Pancreas (tissue), 10 donors: Measurements from ENCODE around the gene PCBP2. TPM values are rescaled to one million over a fixed set of nuclear protein-coding genes. Genes with fewer than 3 reads are reported as not detected.

Experiments used
- ATAC-seq, 4 donors: fragments of 200-7000 bp; cut with Tn5 transposase; one replicate each; pipeline versions ENCODE4 v1.8.0 to v1.9.1; 2020; ENCODE audit warnings: mild to moderate bottlenecking in 4 of 4, moderate library complexity in 4 of 4
- DNase-seq, 6 donors: peaks; one replicate each; pipeline ENCODE4 v3.0.0-alpha.2; 2020
- FAIRE-seq: peaks from 2 replicates; lab custom pipeline; 2012; peaks lifted over from hg19 to GRCh38; lab: Jason Lieb, UNC
- H3K27ac ChIP-seq, 4 donors: fragments of 200-600 bp; sonication (generic); 1 replicate in 3 of 4; 2 replicates in 1 of 4; pipeline versions ENCODE4 v1.5.0 to v1.8.0; 2020
- H3K27me3 ChIP-seq, 4 donors: fragments of 200-600 bp; one replicate each; pipeline ENCODE4 v1.8.0; 2021
- H3K36me3 ChIP-seq, 3 donors: fragments of 200-600 bp; sonication (generic) in 1 of 3; one replicate each; pipeline versions ENCODE4 v1.5.0 to v1.8.0; 2020 to 2021
- H3K4me1 ChIP-seq, 3 donors: fragments of 200-600 bp; one replicate each; pipeline ENCODE4 v1.8.0; 2021
- H3K4me3 ChIP-seq, 4 donors: fragments of 200-600 bp; sonication (generic) in 2 of 4; one replicate each; pipeline versions ENCODE4 v1.5.0 to v1.8.0; 2020 to 2021
- H3K9me3 ChIP-seq, 4 donors: fragments of 200-600 bp; one replicate each; pipeline ENCODE4 v1.8.0; 2021
- WGBS, 2 donors: extraction: QIAGEN DNeasy Blood & Tissue Kit; methylation state at CpG; one replicate each; pipeline ENCODE4 v1.1.7; 2013; 5-methylcytosine and 5-hydroxymethylcytosine counted together
- intact Hi-C, 3 donors: fragments of 100-400 bp; cut with DNase I; formaldehyde crosslinking; loops; one replicate each; pipeline versions ENCODE4 v1.11.1 to v1.14.2; 2022
- polyA plus RNA-seq, 2 donors: library from polyadenylated mRNA; stranded (reverse); fragments of 200-250 nt; gene quantifications; one replicate each; pipeline ENCODE4 v1.2.3, GENCODE V29; 2013
- total RNA-seq, 6 donors: library from RNA; stranded (reverse); fragmentation: NEBNext Ultra II Directional in 4 of 6; extraction: Animal tissue kit (Norgen Biotek cat#: 25700) in 4 of 6; gene quantifications; one replicate each; pipeline versions ENCODE4 v1.2.1 to v1.2.4, GENCODE V29; 2021 to 2023
- TF ChIP-seq, protein P1 (sequence below), 4 donors: fragments of 200-600 bp; sonication (generic) in 3 of 4; IDR thresholded peaks; one replicate each; pipeline versions ENCODE4 v1.5.0 to v1.8.0; 2021; ENCODE audit warnings: antibody characterized with exemption in 4 of 4
- donor health status: healthy with polysubstance abuse.
- donor health status: DM: no; HTN: no; CAD: no; lungs with moderate emphysema.
- donor health status: DM: no; HTN: no; CAD: no.
- donor health status: control.
- donor health status: control.
- donor health status: Bipolar disorder and iron deficiency.
- donor health status: DM: yes; HTN: yes; CAD: no.
- donor health status: DM: no; HTN: no; CAD: no.
- donor health status: DM: no; HTN: no; CAD: no.
- donor health status: DM: yes; HTN: yes; CAD: no.

PCBP2 gene
- total and polyA plus RNA-seq, 8 donors: 266 to 608 (median 467) TPM

- no peaks in the 10 kb centered on the region for H3K27me3 ChIP-seq
- H3K27ac ChIP-seq: no peak overlapping the region
- peaks cover 17 to 53% (median 36%) of the 10 kb centered on the region in 3 donors for H3K36me3 ChIP-seq
- H3K9me3 ChIP-seq: no peaks in the 10 kb centered on the region
- intact Hi-C loops: no loop called here
- peaks cover 7 to 15% (median 10%) of the 10 kb centered on the region in 3 donors for H3K4me1 ChIP-seq
- DNase-seq (no peak), ATAC-seq (no peak), FAIRE-seq (no peak)
- H3K4me3 ChIP-seq: no peak overlapping the region
- whole genome bisulfite sequencing, 2 donors: 39 to 43% methylated on average over 3 of the region's 3 CpGs
- TF ChIP-seq, protein P1, sequence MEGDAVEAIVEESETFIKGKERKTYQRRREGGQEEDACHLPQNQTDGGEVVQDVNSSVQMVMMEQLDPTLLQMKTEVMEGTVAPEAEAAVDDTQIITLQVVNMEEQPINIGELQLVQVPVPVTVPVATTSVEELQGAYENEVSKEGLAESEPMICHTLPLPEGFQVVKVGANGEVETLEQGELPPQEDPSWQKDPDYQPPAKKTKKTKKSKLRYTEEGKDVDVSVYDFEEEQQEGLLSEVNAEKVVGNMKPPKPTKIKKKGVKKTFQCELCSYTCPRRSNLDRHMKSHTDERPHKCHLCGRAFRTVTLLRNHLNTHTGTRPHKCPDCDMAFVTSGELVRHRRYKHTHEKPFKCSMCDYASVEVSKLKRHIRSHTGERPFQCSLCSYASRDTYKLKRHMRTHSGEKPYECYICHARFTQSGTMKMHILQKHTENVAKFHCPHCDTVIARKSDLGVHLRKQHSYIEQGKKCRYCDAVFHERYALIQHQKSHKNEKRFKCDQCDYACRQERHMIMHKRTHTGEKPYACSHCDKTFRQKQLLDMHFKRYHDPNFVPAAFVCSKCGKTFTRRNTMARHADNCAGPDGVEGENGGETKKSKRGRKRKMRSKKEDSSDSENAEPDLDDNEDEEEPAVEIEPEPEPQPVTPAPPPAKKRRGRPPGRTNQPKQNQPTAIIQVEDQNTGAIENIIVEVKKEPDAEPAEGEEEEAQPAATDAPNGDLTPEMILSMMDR (IDR thresholded peaks at IDR 0.05): no peak
Measured at GRCh38 chr12:53454707-53455106, 2.8 kb downstream of the PCBP2 start.

DNA sequence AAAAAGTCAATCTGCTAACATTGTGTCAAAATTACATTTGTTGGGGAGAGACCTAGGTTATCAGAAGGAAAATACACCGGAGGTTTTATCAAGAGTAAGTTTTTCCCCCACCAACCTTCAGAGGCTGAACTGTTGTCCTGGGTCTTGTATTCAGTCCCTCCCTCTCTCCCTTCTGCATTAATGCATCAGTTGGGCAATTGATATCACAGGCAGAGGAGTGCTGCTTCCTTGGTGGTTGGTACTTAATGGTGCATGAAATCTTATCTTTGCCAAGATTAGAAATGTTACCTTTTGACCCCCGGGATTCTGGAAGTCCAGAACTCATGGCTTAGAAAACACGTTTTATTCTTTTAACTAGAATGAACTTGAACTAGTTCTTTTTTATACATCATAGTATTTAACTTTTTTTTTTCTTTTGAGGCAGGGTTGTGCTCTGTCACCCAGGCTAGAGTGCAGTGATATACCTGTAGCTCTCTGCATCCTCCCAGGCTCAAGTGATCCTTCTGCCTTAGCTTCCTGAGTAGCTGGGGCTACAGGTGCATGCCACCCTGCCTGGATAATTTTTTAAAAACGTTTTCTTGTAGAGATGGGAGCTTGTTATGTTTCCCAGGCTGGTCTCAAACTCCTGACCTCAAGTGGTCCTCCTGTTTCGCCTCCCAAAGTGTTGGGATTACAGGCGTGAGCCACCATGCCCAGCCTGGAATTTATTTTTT lies 4.9 kb downstream of the PCBP2 start:
- H3K27me3 ChIP-seq: no peaks in the 10 kb centered on the region
- H3K36me3 ChIP-seq: peaks cover 28 to 74% (median 54%) of the 10 kb centered on the region in 3 donors
- no peak overlapping the region for H3K27ac ChIP-seq
- FAIRE-seq: no peak
- DNase-seq: no peak
- H3K4me3 ChIP-seq: no peak overlapping the region
- ATAC-seq: no peak
- 47 to 49% methylated on average over 6 of the region's 6 CpGs for WGBS, 2 donors
- no peaks in the 10 kb centered on the region for H3K9me3 ChIP-seq
- TF ChIP-seq, protein P1 (IDR thresholded peaks at IDR 0.05): no peak
- H3K4me1 ChIP-seq: peaks cover 7 to 15% (median 10%) of the 10 kb centered on the region in 3 donors
- intact Hi-C loops: no loop called here

DNA sequence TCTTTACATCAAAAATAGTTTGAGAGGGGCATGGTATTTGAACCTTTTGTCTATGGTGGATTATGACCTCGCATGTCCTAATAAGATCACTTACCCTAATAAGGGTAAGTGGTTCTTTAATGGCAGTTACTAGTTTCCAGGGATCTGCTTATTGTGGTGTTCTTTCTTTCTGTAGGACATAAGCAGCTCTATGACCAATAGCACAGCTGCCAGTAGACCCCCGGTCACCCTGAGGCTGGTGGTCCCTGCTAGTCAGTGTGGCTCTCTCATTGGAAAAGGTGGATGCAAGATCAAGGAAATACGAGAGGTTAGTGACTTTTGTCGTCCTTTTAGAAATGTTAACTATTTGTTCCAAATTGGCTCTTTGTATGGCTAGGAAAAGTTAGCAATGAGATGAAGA lies 7.2 kb downstream of the PCBP2 start:
- intact Hi-C loops: no loop called here
- ATAC-seq: no peak
- Histone ChIP-seq H3K27ac (no peak overlapping the region), H3K9me3 (no peaks in the 10 kb centered on the region), H3K36me3 (peaks cover 34 to 97% (median 73%) of the 10 kb centered on the region in 3 donors), H3K27me3 (no peaks in the 10 kb centered on the region), H3K4me1 (peaks cover 0 to 6% (median 2%) of the 10 kb centered on the region in 3 donors), H3K4me3 (no peak overlapping the region)
- no peak for FAIRE-seq
- DNase-seq: no peak
- 69% methylated on average over 4 of the region's 4 CpGs for WGBS, 2 donors
- TF ChIP-seq, protein P1 (IDR thresholded peaks at IDR 0.05): no peak

GRCh38 chr12:53461059-53461458 lies 9.2 kb downstream of the PCBP2 start:
- whole genome bisulfite sequencing, 2 donors: 73 to 75% methylated on average over 3 of the region's 3 CpGs
- DNase-seq (no peak), ATAC-seq (no peak), FAIRE-seq (no peak)
- H3K27ac ChIP-seq: no peak overlapping the region
- H3K9me3 ChIP-seq: no peaks in the 10 kb centered on the region
- H3K4me1 ChIP-seq: no peaks in the 10 kb centered on the region
- intact Hi-C loops: loop anchor here in 1 of 3 donors (10.0 kb wide), 1 partner anchor 436 kb away; no protein-coding TSS in a partner anchor
- no peak overlapping the region for H3K4me3 ChIP-seq
- peaks cover 35 to 100% (median 82%) of the 10 kb centered on the region in 3 donors for H3K36me3 ChIP-seq
- H3K27me3 ChIP-seq: no peaks in the 10 kb centered on the region
- TF ChIP-seq, protein P1 (IDR thresholded peaks at IDR 0.05): no peak

DNA sequence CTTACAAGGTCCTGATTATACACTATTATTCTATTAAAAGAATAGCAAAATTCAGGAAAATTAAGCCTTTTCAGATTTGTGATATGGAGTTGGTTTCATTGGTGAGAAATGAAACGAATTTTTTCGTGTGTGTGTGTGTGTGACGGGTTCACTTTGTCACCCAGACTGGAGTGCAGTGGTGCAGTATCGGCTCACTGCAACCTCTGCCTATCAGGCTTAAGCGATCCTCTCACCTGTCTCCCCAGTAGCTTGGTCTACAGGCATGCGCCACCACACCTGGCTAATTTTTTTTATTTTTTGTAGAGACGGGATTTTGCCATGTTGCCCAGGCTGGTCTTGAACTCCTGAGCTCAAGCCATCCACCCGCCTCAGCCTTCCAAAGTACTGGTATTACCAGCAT lies 9.7 kb downstream of the PCBP2 start:
- no peaks in the 10 kb centered on the region for H3K9me3 ChIP-seq
- ATAC-seq: no peak
- intact Hi-C loops: loop anchor here in 1 of 3 donors (10.0 kb wide), 1 partner anchor 437 kb away; no protein-coding TSS in a partner anchor
- no peak overlapping the region for H3K27ac ChIP-seq
- H3K36me3 ChIP-seq: peaks cover 35 to 100% (median 81%) of the 10 kb centered on the region in 3 donors
- H3K4me3 ChIP-seq: no peak overlapping the region
- no peak for DNase-seq
- no peak for FAIRE-seq
- H3K27me3 ChIP-seq: no peaks in the 10 kb centered on the region
- H3K4me1 ChIP-seq: no peaks in the 10 kb centered on the region
- TF ChIP-seq, protein P1 (IDR thresholded peaks at IDR 0.05): no peak
- 81 to 84% methylated on average over 8 of the region's 8 CpGs for WGBS, 2 donors
